ENCODE data around the gene RABGAP1L. TPM values are rescaled to one million over a fixed set of nuclear protein-coding genes. Genes with fewer than 3 reads are reported as not detected.
"Not testable (repeated sequence)": the region's sequence is repeated elsewhere in the genome, so short reads cannot be mapped to it uniquely, and the experiment has no call there.

Gene RABGAP1L
- total RNA-seq, 1 donor from 2014 or later, result 28.0 TPM

DNA sequence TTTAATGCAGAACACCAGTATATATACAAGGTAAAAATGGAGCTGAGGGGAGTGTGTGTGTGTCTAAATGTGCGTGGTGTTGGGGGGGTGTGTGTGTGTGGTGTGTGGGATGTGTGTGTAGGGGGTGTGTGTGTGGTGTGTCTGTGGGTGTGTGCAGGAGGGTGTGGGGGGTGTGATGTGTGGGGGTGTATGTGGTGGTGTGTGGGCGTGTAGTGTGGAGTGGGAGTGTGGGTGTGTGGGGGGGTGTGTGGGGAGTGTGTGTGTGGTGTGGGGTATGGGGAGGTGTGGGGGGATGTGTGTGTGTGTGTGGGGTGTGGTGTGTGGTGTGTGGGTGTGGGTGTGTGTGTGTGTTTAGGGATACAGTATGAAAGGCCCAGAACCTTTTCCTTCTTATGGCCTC lies 638.1 kb downstream of the RABGAP1L start:
- no peak for DNase-seq (ENCODE audit: low read depth, low spot score)

DNA sequence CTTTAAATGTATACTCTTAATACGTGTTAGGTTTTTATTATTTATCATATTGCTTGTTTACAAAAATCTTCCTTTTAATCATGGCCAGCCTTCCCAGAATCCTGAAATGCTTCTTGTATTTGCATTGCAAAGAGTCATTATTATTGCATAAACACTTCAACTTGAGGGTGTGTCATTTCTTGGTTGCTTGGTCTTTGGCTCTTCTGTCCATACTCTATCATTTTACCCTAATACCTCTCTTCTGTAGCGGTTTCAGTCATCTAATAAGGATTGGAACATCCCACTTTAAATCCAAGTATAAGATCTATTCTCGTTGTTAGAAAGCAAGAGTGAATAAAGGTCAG lies 639.8 kb downstream of the RABGAP1L start:
- DNase-seq (ENCODE audit: low read depth, low spot score), result no peak

DNA sequence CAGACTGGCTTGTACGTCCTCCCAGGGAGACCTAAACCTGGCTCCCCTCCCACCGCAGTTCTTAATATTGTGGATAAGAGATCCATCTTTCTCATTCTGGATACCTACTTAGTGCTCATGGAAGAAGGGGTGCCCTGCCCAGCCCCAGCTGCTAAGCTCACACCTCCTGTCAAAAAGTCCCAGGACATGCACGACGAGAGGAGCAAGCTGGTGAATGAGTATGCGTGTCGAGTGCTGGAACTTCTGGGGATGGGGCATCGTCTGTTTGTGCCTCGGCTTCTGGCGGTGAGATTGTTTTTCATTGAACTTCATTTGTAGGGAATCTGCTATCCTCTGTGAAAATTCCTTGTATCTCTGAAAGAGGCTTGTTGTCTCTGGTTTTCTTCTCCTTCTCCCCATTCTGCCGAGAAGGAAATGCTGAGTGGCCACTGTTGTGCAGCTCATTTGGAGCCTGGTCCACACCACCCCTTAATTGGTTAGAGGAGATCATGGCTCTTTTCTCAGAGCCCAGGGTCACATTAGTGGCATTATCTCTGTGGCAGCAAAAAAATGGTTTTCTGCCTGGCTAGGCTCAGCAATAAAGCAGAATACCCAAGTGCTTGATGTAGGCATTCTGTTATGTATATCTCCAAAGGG lies 641.0 kb downstream of the RABGAP1L start:
- DNase-seq (ENCODE audit: low read depth, low spot score), result no peak

DNA sequence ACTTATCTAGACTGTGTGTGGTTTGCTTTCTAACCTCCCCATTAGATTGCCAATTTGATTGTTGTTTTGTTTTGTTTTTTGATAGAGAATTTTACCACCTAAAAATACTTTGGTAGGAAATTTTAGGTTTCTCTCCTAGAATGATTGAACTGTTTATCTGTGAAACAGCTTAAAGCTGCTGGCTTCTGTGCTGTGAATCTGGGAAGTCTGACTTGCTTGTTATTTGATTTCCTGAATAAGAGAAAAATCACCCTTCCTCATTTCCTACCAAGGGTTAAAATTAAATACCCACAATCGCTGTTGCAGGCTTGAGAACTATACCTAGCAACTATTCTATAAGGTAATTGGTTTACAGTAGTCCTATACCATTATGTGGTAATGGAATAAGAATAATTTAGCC lies 641.6 kb downstream of the RABGAP1L start:
- no peak for DNase-seq (ENCODE audit: low read depth, low spot score)

DNA sequence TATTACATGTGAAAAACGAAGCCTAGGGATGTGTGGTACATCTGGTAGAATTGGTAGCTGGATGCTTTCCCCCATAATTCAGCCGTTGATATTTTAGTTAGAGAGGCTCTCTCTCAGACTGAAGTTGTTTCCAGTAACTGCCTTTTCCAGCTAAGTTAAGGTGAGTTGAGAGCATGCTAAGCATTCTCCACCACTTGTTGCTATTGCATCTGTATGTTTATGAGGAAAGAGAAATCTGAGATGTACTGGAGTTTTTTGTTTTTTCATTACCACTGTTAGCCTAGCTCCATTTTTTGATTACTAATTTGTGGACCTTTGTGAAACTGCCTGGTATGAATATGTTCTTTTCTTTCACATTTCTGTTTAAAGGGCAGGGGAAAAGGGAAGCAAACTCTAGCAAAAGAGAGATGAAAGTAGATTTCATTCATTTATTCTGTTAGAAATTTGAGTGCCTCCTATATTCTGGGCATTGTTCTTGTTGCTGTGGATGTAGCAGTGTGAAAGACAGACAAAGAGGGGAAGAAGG lies 650.5 kb downstream of the RABGAP1L start:
- DNase-seq (ENCODE audit: low read depth, low spot score), result no peak

DNA sequence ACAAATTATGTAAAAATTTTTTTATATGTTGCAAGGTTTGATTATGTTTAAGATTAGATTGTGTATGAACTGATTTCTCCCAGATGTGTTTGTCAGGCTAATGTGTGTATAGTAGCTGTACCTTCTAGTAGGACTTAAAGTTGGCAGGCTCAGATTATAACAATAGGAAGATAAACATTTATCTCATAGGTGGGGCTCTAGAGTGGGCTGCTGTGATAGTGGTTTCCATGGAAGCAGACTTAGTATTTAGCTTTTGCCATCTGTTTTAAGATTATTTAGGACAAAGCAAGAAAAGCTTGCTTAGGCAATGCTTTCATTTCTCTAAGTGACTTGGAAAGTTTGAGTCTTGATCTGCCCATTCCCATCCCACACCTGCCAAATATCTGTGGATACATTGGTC lies 652.7 kb downstream of the RABGAP1L start:
- no peak for DNase-seq (ENCODE audit: low read depth, low spot score)

DNA sequence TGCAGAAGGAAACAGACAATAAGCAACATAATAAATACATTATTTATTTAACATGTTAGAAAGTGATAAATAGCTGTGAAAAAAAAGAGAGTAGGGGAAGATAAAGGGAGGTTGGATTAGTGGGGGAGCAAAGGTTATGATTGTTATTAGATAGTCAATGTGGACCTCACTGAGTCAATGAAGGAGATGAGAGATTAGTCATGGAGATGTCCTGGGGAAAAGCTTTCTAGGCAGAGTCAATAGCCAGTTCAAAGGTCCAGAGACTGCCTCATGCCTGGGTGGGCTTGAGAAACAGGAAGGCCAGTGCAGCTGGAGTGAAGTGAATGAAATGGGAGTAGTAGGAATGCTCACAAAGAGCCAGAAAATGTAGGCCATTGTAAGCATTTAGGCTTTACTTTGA lies 653.3 kb downstream of the RABGAP1L start:
- DNase-seq (ENCODE audit: low read depth, low spot score), result no peak

DNA sequence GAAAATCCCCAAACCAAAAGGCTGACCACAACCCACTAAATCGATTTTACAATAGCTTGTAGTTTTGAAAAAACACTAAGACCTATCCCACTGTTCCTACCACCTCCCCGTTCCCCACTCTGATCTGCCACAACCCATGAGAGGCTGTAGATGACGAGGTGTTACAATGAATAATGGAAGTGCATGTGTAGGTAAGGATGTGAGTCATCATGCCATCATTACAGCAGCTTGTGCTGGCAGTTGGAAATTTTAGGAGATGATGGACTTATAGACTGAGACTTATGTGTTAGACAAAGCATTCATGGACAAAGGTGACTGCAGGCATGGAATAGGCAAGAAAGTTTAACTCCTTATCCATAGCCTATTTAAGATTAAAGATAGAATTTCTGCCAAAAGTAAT lies 655.7 kb downstream of the RABGAP1L start:
- DNase-seq (ENCODE audit: low read depth, low spot score), result no peak

DNA sequence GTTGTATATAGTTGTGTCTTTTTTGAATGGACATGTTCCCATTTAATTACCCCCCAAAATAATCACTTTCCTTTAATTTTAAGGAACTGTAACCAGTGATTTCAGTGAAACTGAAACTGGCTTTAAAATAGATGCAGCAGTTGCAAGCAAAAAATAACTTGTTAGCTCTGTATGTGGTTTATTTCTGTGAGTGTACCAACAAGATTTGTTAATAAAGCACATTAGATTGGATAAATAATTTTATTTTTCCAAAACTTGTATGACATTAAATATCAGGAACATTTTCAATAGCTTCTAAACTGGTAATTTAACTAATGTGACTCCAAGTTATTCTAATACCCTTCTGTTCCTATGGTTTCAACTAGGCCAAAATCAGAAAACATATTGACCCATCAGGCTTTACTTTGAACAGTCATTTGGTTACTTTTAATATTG lies 656.2 kb downstream of the RABGAP1L start:
- no peak for DNase-seq (ENCODE audit: low read depth, low spot score)

DNA sequence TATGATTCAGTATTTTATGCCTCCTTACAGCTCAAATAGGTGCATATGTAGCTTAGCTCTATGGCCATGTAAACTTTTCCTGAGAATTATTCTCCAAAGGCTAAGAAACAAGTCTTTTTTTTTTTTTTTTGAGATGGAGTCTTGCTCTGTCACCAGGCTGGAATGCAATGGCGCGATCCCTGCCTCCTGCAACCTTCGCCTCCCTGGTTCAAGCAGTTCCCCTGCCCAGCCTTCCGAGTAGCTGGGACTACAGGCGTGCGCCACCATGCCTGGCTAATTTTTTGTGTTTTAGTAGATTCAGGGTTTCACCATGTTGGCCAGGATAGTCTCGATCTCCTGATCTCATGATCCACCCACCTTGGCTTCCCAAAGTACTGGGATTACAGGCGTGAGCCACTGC lies 657.3 kb downstream of the RABGAP1L start:
- DNase-seq (ENCODE audit: low read depth, low spot score), result not testable (repeated sequence)

DNA sequence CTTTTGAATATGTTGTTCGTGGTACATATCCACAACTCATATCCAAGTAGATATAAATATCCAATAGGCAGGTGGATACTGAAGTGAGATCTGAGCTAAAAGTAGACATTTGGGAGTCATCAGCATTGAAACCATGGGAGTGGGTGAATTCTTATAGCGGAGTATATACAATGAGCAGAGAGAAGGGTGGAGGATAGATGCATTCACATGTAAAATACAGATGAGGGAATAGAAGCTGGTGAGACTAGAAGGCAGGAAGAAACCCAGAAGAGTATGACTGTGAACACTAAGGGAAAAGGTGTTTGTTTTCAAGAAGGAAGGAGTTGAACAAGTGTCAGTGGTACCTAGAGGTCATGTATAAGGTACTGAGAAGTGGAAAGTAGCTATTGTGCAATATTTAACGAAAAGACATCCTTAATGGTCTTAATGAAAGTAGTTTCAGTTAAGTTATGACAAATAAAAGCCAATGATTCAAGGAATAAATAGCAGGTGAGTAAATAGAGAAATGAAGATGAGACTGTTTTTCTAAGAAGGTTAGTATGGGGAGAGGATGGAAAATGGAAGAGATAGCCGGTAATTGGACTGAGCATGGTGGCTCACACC lies 658.8 kb downstream of the RABGAP1L start:
- no peak for DNase-seq (ENCODE audit: low read depth, low spot score)

DNA sequence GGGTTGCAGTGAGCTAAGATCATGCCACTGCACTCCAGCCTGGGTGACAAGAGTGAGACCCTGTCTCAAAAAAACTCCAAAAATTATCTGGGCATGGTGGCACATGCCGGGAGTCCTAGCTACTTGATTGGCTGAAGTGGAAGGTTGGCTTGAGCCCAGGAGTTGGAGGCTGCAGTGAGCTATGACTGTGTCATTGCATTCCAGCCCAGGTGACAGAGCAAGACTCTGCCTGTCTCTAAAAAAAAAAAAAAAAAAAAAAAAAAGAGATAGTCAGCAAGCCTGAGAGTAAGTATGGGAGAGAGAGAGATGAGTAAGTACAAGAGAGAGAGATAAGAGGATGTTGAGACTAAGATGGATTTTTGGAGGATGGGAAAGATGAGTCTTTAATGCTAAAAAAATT lies 659.6 kb downstream of the RABGAP1L start:
- no peak for DNase-seq (ENCODE audit: low read depth, low spot score)

DNA sequence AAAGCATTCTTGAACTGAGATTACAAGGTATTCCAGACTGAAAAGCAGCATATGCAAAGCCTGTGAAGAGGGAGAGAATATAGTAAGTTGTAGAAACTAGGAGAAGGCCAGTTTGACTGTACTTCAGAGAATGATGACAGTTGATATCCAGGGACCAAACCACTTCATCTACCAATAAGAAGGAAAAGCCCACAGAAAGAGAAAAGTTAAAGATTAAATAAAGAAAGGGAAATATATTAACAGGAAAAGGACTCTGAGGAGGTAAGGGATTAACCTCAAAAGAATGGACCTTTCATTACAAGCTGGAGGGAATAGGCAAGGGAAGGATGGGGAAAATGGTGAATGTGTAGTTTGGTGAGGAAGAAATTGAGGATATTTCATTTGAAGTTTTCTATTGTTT lies 660.3 kb downstream of the RABGAP1L start:
- DNase-seq (ENCODE audit: low read depth, low spot score), result no peak

DNA sequence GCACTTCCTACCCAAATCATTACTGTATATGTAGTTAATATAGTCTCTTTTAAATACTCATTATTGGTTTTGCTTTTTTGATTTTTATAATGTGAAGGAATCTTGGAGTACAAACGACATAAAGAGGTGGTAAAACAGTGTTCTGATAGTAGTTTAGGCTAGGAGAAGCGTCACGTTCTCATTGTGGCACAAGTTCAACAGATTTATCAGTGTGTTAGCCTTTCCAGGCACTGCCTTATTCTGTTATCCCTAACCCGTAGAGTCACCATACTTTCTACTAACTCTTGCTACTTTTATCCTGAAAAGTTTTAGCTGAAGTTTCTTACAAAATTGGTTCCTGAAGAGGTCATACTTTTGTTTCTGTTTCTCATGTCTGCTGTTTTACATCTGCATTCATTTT lies 665.8 kb downstream of the RABGAP1L start:
- DNase-seq (ENCODE audit: low read depth, low spot score), result no peak

DNA sequence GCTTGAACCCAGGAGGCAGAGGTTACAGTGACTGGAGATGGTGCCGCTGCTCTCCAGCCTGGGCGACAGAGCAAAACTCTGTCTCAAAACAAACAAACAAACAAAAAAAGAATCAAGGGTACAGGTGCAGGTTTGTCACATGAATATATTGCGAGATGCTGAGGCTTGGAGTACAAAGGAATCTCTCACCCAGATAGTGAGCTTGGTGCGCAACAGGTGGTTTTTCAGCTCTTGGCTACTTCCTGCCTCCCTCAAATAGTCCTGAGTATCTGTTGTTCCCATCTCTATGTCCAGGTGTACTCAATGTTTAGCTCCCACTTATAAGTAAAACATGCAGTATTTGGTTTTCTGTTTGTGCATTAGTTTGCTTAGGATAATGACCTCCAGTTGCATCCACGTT lies 666.5 kb downstream of the RABGAP1L start:
- no peak for DNase-seq (ENCODE audit: low read depth, low spot score)

DNA sequence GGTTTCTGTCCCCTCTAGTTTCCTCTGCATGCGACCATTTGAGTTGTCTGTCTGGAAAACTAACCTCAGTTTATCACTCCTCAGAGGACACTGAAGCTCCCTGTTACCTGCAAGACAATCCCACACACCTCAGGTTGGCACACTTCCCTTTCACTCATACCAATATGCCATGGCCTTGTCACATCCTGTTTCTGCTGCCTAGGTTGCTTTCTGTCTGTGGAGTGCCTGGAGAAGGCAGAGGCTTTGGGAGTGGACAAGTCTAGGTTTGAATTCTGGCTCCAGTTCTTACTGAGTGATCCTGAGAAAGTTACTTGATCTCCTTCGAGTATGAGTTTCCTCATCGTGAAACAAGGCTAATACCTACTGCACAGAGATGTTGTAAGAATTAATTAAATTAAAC lies 668.9 kb downstream of the RABGAP1L start:
- no peak for DNase-seq (ENCODE audit: low read depth, low spot score)

DNA sequence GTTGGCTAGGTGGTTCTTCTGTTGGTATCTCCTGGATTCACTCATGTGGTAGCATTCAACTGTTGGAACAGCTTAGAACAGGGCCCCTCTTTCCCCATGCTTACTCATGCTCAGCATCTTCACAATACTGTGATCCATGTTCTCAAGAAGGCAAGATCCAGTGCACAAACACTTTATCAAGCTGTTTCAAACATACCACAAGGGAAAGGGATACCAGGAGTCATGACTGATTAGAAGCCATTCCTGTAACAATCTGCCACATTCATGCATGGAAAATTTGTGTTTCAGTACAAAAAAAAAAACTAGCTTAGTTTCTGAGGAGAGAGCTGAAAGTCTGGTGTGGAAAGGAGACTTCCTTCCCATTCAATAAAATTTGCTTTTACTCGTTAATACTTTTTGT lies 670.7 kb downstream of the RABGAP1L start:
- DNase-seq (ENCODE audit: low read depth, low spot score), result no peak

DNA sequence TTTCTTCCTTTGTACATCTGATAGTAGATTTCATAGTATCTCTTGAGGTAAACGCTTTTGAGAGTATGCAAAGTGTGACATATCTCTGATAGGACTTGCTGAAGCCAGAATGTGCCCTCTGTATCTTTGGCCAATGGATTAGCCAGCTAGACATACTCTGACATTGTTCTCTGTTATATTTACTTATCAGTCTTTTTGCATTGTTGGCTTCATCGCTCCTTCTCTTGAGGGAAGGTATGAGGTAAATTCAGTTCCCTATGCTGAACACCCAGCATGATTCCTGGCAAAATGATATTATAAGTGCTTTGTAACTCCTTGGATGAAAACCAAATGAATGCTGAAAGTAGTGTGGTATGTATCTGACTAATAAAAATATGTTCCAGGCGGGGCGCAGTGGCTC lies 677.2 kb downstream of the RABGAP1L start:
- no peak for DNase-seq (ENCODE audit: low read depth, low spot score)

DNA sequence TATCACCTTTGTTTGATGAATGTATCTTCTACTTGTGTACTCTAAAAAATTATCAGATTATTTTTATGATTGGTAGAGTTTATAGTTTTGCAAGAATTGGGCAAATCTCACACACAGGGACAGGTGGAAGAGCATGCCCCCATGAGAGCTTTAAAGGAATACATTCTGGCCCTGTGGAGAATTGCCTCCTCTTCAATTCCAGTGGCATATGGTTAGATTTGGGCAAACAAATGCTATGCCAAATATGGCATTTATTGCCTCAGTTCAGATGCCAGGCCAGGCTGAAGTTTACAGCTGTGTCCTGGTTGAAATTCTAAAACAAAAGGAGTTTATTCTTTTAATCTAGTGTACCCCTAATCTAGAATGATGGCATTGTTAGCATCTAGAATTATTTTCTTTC lies 678.1 kb downstream of the RABGAP1L start:
- DNase-seq (ENCODE audit: low read depth, low spot score), result no peak

DNA sequence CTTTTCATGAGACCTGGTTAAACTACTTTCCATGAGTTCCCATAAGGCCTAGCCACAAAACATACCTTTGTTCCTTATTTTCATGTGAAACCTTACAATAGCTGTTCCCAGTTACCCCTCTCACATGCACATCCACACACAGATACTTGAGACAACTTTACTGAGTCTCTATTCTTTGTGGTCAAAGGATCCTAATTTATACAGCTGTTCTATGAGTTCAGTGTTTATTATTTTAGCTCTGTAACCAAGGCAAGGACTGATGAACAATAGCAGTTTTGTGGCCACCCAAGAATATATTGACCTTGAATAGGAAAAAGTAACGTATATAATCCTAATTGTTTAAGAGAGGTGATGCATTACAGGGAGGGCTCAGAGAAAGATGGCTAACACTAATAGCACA lies 679.9 kb downstream of the RABGAP1L start:
- no peak for DNase-seq (ENCODE audit: low read depth, low spot score)

DNA sequence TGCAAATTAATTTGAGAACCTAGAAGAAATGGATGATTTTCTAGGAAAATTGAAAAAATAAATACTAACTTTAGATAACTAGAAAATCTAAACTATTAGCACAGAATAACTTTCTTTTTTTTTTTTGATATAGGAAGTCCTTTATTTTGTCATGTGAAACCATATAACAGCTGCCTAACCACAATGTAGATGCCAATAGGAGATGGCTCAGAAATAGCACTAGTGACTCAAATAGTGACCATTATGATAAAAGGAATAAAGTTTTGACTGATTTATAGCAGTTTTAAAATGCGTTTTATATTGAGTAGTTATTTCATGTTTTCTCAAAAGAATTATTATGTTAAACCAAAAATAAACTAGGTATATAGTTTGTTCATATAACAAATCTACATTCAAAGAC lies 682.4 kb downstream of the RABGAP1L start:
- no peak for DNase-seq (ENCODE audit: low read depth, low spot score)

DNA sequence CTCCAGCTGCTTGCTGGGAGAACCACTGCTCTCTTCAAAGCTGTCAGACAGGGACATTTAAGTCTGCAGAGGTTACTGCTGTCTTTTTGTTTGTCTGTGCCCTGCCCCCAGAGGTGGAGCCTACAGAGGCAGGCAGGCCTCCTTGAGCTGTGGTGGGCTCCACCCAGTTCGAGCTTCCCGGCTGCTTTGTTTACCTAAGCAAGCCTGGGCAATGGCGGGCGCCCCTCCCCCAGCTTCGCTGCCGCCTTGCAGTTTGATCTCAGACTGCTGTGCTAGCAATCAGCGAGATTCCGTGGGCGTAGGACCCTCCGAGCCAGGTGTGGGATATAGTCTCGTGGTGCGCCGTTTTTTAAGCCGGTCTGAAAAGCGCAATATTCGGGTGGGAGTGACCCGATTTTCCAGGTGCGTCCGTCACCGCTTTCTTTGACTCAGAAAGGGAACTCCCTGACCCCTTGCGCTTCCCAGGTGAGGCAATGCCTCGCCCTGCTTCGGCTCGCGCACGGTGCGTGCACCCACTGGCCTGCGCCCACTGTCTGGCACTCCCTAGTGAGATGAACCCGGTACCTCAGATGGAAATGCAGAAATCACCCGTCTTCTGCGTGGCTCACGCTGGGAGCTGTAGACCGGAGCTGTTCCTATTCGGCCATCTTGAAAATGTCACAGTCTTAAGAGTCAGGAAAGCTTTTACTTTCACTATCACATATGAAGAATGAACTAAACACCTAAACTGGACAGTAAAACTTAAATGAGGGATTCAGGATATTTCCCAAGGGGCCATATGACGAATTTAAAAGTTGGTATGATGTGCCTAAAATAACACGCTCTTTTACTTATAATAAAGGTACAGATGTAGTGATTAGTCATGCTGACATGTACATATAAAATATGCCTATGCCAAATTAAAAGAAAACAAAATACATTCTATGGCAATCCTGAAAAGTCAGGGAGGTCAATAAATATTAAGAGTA lies 689.6 kb downstream of the RABGAP1L start:
- not testable (repeated sequence) for DNase-seq (ENCODE audit: low read depth, low spot score)
